ENCODE measurements around the gene EXOC4.

The EXOC4 gene

GRCh38 chr7:134081695-134082094 is 828.8 kb downstream of the EXOC4 start:
- Mint-ChIP-seq H3K4me3 (no peak overlapping the region), H3K9me3 (peaks cover 13% of the 10 kb centered on the region), H3K36me3 (ENCODE audit: low read depth) (peaks cover 3% of the 10 kb centered on the region), H3K27ac (no peak overlapping the region), H3K4me1 (no peaks in the 10 kb centered on the region), H3K27me3 (ENCODE audit: low read depth) (no peaks in the 10 kb centered on the region)
- TF ChIP-seq, protein P1, sequence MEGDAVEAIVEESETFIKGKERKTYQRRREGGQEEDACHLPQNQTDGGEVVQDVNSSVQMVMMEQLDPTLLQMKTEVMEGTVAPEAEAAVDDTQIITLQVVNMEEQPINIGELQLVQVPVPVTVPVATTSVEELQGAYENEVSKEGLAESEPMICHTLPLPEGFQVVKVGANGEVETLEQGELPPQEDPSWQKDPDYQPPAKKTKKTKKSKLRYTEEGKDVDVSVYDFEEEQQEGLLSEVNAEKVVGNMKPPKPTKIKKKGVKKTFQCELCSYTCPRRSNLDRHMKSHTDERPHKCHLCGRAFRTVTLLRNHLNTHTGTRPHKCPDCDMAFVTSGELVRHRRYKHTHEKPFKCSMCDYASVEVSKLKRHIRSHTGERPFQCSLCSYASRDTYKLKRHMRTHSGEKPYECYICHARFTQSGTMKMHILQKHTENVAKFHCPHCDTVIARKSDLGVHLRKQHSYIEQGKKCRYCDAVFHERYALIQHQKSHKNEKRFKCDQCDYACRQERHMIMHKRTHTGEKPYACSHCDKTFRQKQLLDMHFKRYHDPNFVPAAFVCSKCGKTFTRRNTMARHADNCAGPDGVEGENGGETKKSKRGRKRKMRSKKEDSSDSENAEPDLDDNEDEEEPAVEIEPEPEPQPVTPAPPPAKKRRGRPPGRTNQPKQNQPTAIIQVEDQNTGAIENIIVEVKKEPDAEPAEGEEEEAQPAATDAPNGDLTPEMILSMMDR (IDR thresholded peaks at IDR 0.05; ENCODE audit: unreplicated experiment in 3 of 3) = no peak

DNA sequence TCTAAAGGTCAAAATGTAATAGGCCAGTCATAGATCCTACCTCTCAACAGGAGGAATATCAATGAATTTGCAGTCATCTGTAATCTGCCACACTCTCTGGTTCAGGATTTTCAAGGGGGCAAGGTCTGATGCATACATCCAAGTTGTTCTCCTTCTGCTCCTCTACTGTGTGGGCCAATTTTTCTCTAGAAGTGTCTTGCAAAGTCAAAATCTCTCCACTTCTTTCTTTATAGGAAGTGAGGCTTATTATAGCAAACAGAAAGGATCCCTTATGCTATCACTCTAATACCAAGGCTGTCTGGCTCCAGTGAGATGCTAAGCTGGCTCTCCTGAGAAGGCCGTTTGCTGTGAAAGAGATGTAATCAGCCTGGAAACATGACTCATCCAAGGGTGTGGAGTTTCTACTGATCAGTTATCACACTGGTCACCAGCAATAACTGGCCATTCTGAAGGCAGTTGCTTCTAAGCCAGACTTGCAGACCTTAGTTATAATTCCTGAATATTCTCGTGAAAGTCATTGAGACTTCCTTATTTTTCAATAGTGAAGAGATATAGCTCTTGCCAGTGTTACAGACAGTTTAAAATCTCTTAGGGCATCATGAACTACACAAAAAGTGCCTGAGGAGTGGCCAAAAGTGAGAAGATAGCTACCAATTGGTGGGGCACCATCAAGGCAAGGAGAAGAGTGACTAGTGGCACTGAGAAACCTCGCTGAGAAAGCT is 831.0 kb downstream of the EXOC4 start:
- TF ChIP-seq, protein P1 (IDR thresholded peaks at IDR 0.05; ENCODE audit: unreplicated experiment in 3 of 3) = no peak
- Mint-ChIP-seq H3K4me1 (no peaks in the 10 kb centered on the region), H3K9me3 (peaks cover 26% of the 10 kb centered on the region), H3K36me3 (ENCODE audit: low read depth) (peaks cover 10% of the 10 kb centered on the region), H3K4me3 (no peak overlapping the region), H3K27ac (no peak overlapping the region), H3K27me3 (ENCODE audit: low read depth) (no peaks in the 10 kb centered on the region)

DNA sequence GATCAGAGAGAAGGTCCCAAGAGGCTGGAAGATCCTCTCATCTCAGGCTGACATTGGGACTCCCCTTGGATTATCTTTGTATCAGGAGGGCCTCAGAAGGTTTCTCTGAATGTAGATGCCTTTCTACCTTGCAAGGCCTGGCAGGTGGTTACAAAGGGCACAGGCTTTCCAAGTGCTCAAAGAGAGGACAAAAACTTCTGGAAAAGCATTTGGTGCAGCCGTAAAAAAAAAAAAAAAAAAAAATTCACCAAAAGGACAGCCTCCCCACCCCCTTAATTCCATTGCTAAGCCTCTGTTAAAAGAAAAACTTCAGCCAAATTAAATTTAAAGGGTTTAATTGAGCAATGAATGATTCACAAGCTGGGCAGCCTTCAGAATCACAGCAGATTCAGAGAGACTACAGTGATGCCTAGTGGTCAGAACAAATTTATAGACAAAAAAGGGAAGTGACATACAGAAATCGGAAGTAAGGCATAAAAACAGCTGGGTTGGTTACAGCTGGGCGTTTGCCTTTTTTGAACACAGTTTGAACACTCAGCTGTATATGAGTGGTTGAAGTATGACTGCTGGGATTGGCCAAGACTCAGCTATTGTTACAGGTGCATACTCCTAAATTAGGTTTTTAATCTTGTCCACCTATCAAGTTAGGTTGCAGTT is 831.7 kb downstream of the EXOC4 start:
- no peaks in the 10 kb centered on the region for H3K4me1 Mint-ChIP-seq
- H3K27ac Mint-ChIP-seq = no peak overlapping the region
- no peaks in the 10 kb centered on the region for H3K27me3 Mint-ChIP-seq (ENCODE audit: low read depth)
- TF ChIP-seq, protein P1 (IDR thresholded peaks at IDR 0.05; ENCODE audit: unreplicated experiment in 3 of 3) = no peak
- peaks cover 33% of the 10 kb centered on the region for H3K9me3 Mint-ChIP-seq
- peaks cover 17% of the 10 kb centered on the region for H3K36me3 Mint-ChIP-seq (ENCODE audit: low read depth)
- no peak overlapping the region for H3K4me3 Mint-ChIP-seq

- Mint-ChIP-seq H3K27ac (no peak overlapping the region), H3K4me1 (no peaks in the 10 kb centered on the region), H3K27me3 (ENCODE audit: low read depth) (no peaks in the 10 kb centered on the region), H3K36me3 (ENCODE audit: low read depth) (peaks cover 23% of the 10 kb centered on the region), H3K9me3 (peaks cover 40% of the 10 kb centered on the region), H3K4me3 (no peak overlapping the region)
- TF ChIP-seq, protein P1 (IDR thresholded peaks at IDR 0.05; ENCODE audit: unreplicated experiment in 3 of 3) = no peak
Measured at GRCh38 chr7:134085311-134085710, 832.4 kb downstream of the EXOC4 start.

DNA sequence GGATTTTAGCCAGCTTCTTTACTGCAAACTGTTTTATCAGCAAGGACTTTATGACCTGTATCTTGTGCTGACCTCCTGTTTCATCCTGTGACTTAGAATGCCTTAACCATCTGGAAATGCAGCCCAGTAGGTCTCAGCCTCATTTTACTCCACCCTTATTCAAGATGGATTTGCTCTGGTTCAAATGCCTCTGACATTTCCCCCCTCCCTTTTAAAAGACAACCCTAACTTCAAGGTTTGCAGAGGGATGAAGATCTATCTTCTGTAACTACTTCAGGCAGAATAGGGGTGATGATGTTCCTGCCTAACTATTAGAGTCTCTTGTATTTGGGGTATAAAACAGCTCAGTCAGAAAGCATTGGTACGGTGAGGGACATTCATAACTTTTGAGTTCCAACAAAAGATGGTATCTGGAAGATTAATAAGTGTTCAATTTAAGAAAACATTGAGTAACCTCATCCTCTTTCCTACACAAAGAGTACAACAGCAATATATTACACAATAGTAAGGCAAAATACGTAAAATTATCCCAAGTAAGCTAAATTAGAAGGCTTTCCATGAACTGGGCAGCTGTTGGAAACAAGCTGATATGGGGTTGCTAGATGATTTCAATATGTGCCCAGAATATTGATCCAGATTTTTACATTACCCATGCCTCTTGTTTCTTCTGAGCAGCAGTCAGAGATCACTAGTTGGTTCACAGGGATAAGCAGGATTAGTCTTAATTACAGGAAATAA is 834.3 kb downstream of the EXOC4 start:
- H3K4me1 Mint-ChIP-seq = no peaks in the 10 kb centered on the region
- H3K27me3 Mint-ChIP-seq (ENCODE audit: low read depth) = no peaks in the 10 kb centered on the region
- H3K36me3 Mint-ChIP-seq (ENCODE audit: low read depth) = peaks cover 30% of the 10 kb centered on the region
- no peak overlapping the region for H3K27ac Mint-ChIP-seq
- peaks cover 51% of the 10 kb centered on the region for H3K9me3 Mint-ChIP-seq
- no peak overlapping the region for H3K4me3 Mint-ChIP-seq
- TF ChIP-seq, protein P1 (IDR thresholded peaks at IDR 0.05; ENCODE audit: unreplicated experiment in 3 of 3) = no peak

Data from nephron (organoid).